ENCODE results near the gene GLI3. TPM values are rescaled to one million over a fixed set of nuclear protein-coding genes. Genes with fewer than 3 reads are reported as not detected.

Gene GLI3
- total RNA-seq = 4.1 and 4.8 TPM in 2 replicates

GRCh38 chr7:42236976-42237810, at the start of gene GLI3:
GLI3 (minus strand) TSS chr7:42237209; CDS start chr7:42223253, 13,956 bp downstream.

